Glutamatergic neuron (in vitro differentiated cells): Measurements from ENCODE around the gene MYRF. TPM values are rescaled to one million over a fixed set of nuclear protein-coding genes. Genes with fewer than 3 reads are reported as not detected.

ENCODE experiments used
- DNase-seq: peaks from one replicate; pipeline ENCODE4 v3.0.0; 2022
- H3K27ac Mint-ChIP-seq: one replicate; pipeline ENCODE4 v1.8.0; 2020; ENCODE audit warnings: mild to moderate bottlenecking, mixed read lengths, inconsistent platforms; ENCODE audit not compliant: unreplicated experiment
- H3K27me3 Mint-ChIP-seq: one replicate; pipeline ENCODE4 v1.8.0; 2020; ENCODE audit warnings: mild to moderate bottlenecking, moderate library complexity, mixed read lengths, inconsistent platforms; ENCODE audit not compliant: unreplicated experiment
- H3K36me3 Mint-ChIP-seq: one replicate; pipeline ENCODE4 v1.8.0; 2020; ENCODE audit warnings: mild to moderate bottlenecking, mixed read lengths, inconsistent platforms; ENCODE audit not compliant: unreplicated experiment
- H3K4me1 Mint-ChIP-seq: one replicate; pipeline ENCODE4 v1.8.0; 2020; ENCODE audit warnings: mild to moderate bottlenecking, low read depth, mixed read lengths, inconsistent platforms; ENCODE audit not compliant: unreplicated experiment
- H3K4me3 Mint-ChIP-seq: one replicate; pipeline ENCODE4 v1.8.0; 2020; ENCODE audit warnings: mild to moderate bottlenecking, mixed read lengths, inconsistent platforms; ENCODE audit not compliant: unreplicated experiment
- H3K9me3 Mint-ChIP-seq: one replicate; pipeline ENCODE4 v1.8.0; 2020; ENCODE audit warnings: mild to moderate bottlenecking, moderate library complexity, mixed read lengths, inconsistent platforms; ENCODE audit not compliant: unreplicated experiment
- total RNA-seq: library from RNA; stranded (reverse); fragmentation: NEBNext Ultra II Directional; extraction: Animal tissue kit (Norgen Biotek cat#: 25700); gene quantifications from one replicate; pipeline ENCODE4 v1.2.1, GENCODE V29; 2021; ENCODE audit not compliant: unreplicated experiment
- TF ChIP-seq, protein P1 (sequence below): fragments of 200-600 bp; sonication (generic); IDR thresholded peaks from one replicate; pipeline ENCODE4 v1.5.0; 2021; ENCODE audit not compliant: partially characterized antibody, unreplicated experiment

The MYRF gene
- total RNA-seq, 1 donor from 2014 or later, result 0.29 TPM

GRCh38 chr11:61827571-61828378 is 75.3 kb downstream of the MYRF start, which contains the start of gene FADS2:
FADS2 (plus strand) TSS chr11:61828300; CDS start chr11:61828391, 91 bp downstream.
- TF ChIP-seq, protein P1, sequence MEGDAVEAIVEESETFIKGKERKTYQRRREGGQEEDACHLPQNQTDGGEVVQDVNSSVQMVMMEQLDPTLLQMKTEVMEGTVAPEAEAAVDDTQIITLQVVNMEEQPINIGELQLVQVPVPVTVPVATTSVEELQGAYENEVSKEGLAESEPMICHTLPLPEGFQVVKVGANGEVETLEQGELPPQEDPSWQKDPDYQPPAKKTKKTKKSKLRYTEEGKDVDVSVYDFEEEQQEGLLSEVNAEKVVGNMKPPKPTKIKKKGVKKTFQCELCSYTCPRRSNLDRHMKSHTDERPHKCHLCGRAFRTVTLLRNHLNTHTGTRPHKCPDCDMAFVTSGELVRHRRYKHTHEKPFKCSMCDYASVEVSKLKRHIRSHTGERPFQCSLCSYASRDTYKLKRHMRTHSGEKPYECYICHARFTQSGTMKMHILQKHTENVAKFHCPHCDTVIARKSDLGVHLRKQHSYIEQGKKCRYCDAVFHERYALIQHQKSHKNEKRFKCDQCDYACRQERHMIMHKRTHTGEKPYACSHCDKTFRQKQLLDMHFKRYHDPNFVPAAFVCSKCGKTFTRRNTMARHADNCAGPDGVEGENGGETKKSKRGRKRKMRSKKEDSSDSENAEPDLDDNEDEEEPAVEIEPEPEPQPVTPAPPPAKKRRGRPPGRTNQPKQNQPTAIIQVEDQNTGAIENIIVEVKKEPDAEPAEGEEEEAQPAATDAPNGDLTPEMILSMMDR, result no peak
- H3K27me3 Mint-ChIP-seq, result peaks cover 23% of the 10 kb centered on the region
- no peaks in the 10 kb centered on the region for H3K36me3 Mint-ChIP-seq
- peak within 1 kb of the TSS; percentile 99 for H3K27ac Mint-ChIP-seq
- H3K9me3 Mint-ChIP-seq, result peaks cover 20% of the 10 kb centered on the region
- peak within 1 kb of the TSS; percentile 95 for H3K4me3 Mint-ChIP-seq
- DNase-seq, result peak; percentile 97
- peaks cover 36% of the 10 kb centered on the region for H3K4me1 Mint-ChIP-seq

GRCh38 chr11:61828379-61828628 is 75.9 kb downstream of the MYRF start:
- Mint-ChIP-seq H3K4me1 (peaks cover 40% of the 10 kb centered on the region), H3K9me3 (peaks cover 21% of the 10 kb centered on the region), H3K36me3 (no peaks in the 10 kb centered on the region), H3K27me3 (peaks cover 23% of the 10 kb centered on the region), H3K27ac (peak overlapping the region; percentile 99), H3K4me3 (peak overlapping the region; percentile 92)
- TF ChIP-seq, protein P1, result no peak
- no peak for DNase-seq

DNA sequence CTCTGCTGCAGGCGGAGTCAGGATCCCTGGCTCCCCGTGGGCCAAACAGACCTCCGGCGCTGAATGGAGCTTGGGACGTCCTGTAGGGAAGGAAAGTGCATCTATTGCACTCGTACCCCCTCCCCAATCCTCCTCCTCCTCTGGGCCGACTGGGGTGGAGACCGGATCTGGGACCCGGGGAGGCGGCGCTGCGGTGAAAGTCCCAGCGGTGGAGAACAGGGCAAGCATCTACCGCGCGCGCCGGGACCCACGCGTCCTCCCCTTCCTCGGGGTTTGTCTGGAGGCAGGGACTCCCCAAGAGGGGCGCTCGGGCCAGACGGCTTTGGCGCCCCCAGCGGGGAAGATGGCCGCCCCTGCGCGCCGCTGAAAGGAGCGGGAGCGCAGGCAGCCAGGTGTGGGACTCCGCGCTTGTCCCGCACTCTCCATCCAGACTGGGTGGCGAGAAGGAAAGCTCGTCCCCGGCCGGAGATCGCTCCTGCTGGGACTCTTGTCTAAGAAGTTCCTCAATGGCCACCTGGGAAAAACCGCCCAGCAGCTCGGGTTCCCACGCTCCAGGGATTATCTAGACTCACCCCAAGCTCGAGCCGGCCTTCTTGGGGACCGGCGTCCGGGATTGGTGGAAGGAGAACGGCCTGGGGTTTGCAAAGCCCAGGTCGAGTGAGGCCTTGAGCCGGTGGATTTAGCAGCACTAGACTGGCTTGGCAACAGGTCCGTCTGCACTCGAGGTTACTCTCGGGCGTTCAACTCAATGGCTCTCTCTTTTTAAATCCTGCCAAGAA is 76.4 kb downstream of the MYRF start:
- Mint-ChIP-seq H3K9me3 (peaks cover 21% of the 10 kb centered on the region), H3K4me3 (peak overlapping the region; percentile 92), H3K36me3 (no peaks in the 10 kb centered on the region), H3K4me1 (peaks cover 45% of the 10 kb centered on the region), H3K27ac (peak overlapping the region; percentile 99), H3K27me3 (peaks cover 23% of the 10 kb centered on the region)
- peak; percentile 70 for DNase-seq
- TF ChIP-seq, protein P1, result peak; percentile 61

DNA sequence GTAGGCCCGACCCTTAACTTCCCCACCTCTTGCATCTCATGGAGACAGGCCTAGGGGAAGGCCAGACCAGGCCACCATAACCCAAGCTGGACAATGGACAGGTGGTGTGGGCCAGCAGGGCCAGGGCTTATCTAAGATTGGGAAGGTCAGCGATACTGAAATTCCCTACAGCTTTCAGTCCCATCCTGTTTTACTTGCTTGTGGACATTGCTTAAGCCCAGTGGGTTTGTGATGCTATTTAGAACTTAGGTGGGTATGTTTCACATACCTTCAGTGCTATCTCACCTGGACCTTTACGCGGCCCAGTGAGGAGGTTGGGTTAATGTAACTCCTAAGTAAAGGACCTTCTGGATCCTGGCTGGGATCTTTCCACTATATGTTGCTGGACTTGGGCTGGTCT is 77.4 kb downstream of the MYRF start:
- Mint-ChIP-seq H3K27ac (peak overlapping the region; percentile 99), H3K4me1 (peaks cover 50% of the 10 kb centered on the region), H3K9me3 (peaks cover 21% of the 10 kb centered on the region), H3K27me3 (peaks cover 25% of the 10 kb centered on the region), H3K36me3 (no peaks in the 10 kb centered on the region), H3K4me3 (peak overlapping the region; percentile 92)
- TF ChIP-seq, protein P1, result no peak
- DNase-seq, result no peak
